Right cardiac atrium (tissue), 5 donors: ENCODE data around the gene ISY1. TPM values are rescaled to one million over a fixed set of nuclear protein-coding genes. Genes with fewer than 3 reads are reported as not detected.

Source experiments
- ATAC-seq, 2 donors: fragments of 200-7000 bp; cut with Tn5 transposase; one replicate each; pipeline versions ENCODE4 v1.8.0 to v1.9.1; 2020; ENCODE audit warnings: moderate library complexity in 2 of 2, mild to moderate bottlenecking in 1 of 2
- DNase-seq, 3 donors: peaks; one replicate each; pipeline ENCODE4 v3.0.0-alpha.2; 2020
- H3K27ac ChIP-seq: one replicate; pipeline ENCODE4 v1.5.1; 2013; ENCODE audit warnings: mild to moderate bottlenecking, low read length, control low read depth, moderate library complexity
- H3K27me3 ChIP-seq: one replicate; pipeline ENCODE4 v1.6.1; 2013; ENCODE audit not compliant: control insufficient read depth, insufficient read depth
- H3K4me1 ChIP-seq: one replicate; pipeline ENCODE4 v1.6.1; 2013; ENCODE audit warnings: low read length; ENCODE audit not compliant: control insufficient read depth, insufficient read depth
- H3K4me3 ChIP-seq: one replicate; pipeline ENCODE4 v1.5.1; 2013; ENCODE audit warnings: low read length, control low read depth
- H3K9me3 ChIP-seq: one replicate; pipeline ENCODE4 v1.6.1; 2013; ENCODE audit warnings: low read length; ENCODE audit not compliant: control insufficient read depth
- WGBS: extraction: QIAGEN DNeasy Blood & Tissue Kit; methylation state at CpG from one replicate; pipeline ENCODE4 v1.1.7; 2013; 5-methylcytosine and 5-hydroxymethylcytosine counted together
- intact Hi-C, 4 donors: fragments of 100-400 bp; cut with DNase I; formaldehyde crosslinking; loops; one replicate each; pipeline versions ENCODE4 v1.11.0 to v1.14.0; 2022 to 2023
- polyA plus RNA-seq: library from polyadenylated mRNA; stranded (reverse); fragments of 200-250 nt; gene quantifications from one replicate; pipeline ENCODE4 v1.2.3, GENCODE V29; 2013
- total RNA-seq, 4 donors: library from RNA; stranded (reverse); fragmentation: NEBNext Ultra II Directional; extraction: Animal tissue kit (Norgen Biotek cat#: 25700); gene quantifications; one replicate each; pipeline ENCODE4 v1.2.1, GENCODE V29; 2021
- donor health status: healthy with polysubstance abuse.
- donor health status: DM: no; HTN: yes; CAD: no.
- donor health status: DM: no; HTN: no; CAD: no.
- donor health status: DM: no; HTN: yes; CAD: no; lungs with severe emphysema.
- donor health status: DM: yes; HTN: yes; CAD: no.

ISY1 gene
- total and polyA plus RNA-seq, 5 donors: 17.4 to 30.6 (median 24.5) TPM

DNA sequence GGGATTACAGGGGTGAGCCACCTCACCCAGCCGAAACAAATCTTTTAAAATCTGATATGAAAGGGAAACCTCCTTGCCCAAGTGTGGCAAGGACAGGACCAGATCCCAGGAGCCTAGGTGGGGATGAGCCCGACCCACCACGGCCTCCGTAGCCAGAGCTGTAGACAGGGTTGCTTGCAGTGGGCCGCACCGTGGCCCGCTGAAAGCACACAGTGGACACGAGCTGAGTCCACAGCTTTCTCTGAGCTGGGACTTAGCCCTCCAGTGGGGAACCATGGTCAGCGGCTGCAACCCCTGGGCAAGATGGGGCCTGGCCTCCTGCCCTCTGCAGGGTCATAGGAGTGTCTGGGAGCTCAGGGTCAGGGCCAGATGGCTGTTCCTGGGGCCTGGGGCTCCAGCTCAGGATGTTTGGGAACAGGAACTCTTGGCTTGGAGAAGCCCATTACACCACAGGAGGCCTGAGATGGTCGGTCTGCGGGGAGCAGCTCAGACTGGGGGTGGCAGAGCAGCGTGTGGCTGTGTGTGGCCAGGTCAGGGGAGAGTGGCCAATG is 75.6 kb downstream of the ISY1 start:
- WGBS: 94% methylated on average over 12 of the region's 12 CpGs
- ATAC-seq: no peak
- no peaks in the 10 kb centered on the region for H3K9me3 ChIP-seq
- H3K4me3 ChIP-seq: no peak overlapping the region
- intact Hi-C loops: loop anchor here in 1 of 4 donors (10.0 kb wide), 1 partner anchor 110 kb away; no protein-coding TSS in a partner anchor
- H3K4me1 ChIP-seq: peaks cover 3% of the 10 kb centered on the region
- H3K27ac ChIP-seq: no peak overlapping the region
- DNase-seq: peak in 1 of 3 donors; percentile 35
- no peaks in the 10 kb centered on the region for H3K27me3 ChIP-seq

DNA sequence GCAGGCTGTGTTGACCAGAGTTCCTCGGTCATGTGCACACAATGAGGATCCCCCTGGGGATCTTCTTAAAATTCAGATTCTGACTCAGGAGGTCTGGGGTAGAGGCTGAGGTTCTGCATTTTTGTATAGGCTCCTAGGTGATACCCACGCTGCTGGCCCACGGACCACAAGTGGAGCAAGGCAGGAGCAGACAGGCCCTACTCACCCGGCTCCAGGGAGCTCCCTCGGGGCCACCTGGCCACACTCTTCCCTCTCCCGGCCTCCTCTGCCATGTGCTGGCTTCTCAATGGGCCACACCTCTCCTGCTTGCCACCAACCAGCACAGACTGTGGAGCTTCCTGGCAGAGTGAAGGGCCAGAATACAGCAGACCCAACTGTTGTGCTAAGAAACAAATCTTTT is 76.4 kb downstream of the ISY1 start:
- no peak overlapping the region for H3K4me3 ChIP-seq

GRCh38 chr3:129082026-129082425 is 78.8 kb downstream of the ISY1 start:
- no peak for ATAC-seq
- peak in 1 of 3 donors; percentile 21 for DNase-seq
- Histone ChIP-seq H3K4me1 (no peaks in the 10 kb centered on the region), H3K9me3 (no peaks in the 10 kb centered on the region), H3K4me3 (no peak overlapping the region), H3K27me3 (no peaks in the 10 kb centered on the region), H3K27ac (no peak overlapping the region)
- 71% methylated on average over 9 of the region's 9 CpGs for WGBS
- intact Hi-C loops: loop anchor here in 1 of 4 donors (10.0 kb wide), 1 partner anchor 107 kb away; no protein-coding TSS in a partner anchor

More for the DNA sequence above, 76.4 kb downstream of the ISY1 start:
- DNase-seq: peak in 1 of 3 donors; percentile 28
- intact Hi-C loops: loop anchor here in 1 of 4 donors (10.0 kb wide), 1 partner anchor 110 kb away; no protein-coding TSS in a partner anchor
- H3K27me3 ChIP-seq: no peaks in the 10 kb centered on the region
- WGBS: 86% methylated on average over 6 of the region's 6 CpGs
- H3K9me3 ChIP-seq: no peaks in the 10 kb centered on the region
- H3K27ac ChIP-seq: no peak overlapping the region
- peaks cover 3% of the 10 kb centered on the region for H3K4me1 ChIP-seq
- ATAC-seq: no peak

GRCh38 chr3:129081503-129081902 is 79.4 kb downstream of the ISY1 start:
- DNase-seq (peak in 1 of 3 donors; percentile 30), ATAC-seq (no peak)
- intact Hi-C loops: loop anchor here in 1 of 4 donors (10.0 kb wide), 1 partner anchor 107 kb away; no protein-coding TSS in a partner anchor
- no peak overlapping the region for H3K27ac ChIP-seq
- H3K9me3 ChIP-seq: no peaks in the 10 kb centered on the region
- 71% methylated on average over 8 of the region's 8 CpGs for WGBS
- H3K27me3 ChIP-seq: no peaks in the 10 kb centered on the region
- H3K4me3 ChIP-seq: no peak overlapping the region
- no peaks in the 10 kb centered on the region for H3K4me1 ChIP-seq

DNA sequence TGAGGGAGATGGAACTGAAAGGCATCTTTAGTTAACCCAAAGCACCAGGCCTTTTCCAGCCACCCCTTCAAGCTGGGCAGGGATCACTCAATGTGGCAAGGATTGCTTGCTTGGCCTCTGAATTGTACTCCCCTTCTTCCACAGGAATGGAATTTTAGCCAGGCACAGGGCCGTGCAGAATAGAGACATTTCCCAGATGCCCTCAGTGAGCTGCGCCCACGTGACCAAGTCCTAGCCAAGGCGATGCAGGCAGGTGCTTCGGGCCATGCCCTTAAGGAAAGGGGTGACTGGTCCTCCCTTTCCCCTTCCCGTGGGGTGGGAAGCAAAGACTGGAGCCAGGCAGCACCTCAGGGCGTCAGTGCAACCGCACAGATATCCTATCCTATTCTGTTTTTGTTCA is 82.4 kb downstream of the ISY1 start:
- Histone ChIP-seq H3K4me3 (no peak overlapping the region), H3K27ac (no peak overlapping the region), H3K9me3 (no peaks in the 10 kb centered on the region), H3K4me1 (no peaks in the 10 kb centered on the region), H3K27me3 (no peaks in the 10 kb centered on the region)
- DNase-seq (peak in 1 of 3 donors; percentile 28), ATAC-seq (no peak)
- intact Hi-C loops: no loop called here
- 83% methylated on average over 8 of the region's 8 CpGs for WGBS

Other genes starting within 250 kb of the ISY1 start
- gene CFAP92, start 167.0 kb downstream of the ISY1 start, total RNA-seq: 1 to 10 TPM in 1 of 4 donors, under 1 TPM in 3; 0.06 to 1.0 (median 0.63) TPM
- gene CFAP92, start 167.0 kb downstream of the ISY1 start, polyA plus RNA-seq: 0.11 TPM
- gene EFCC1, start 159.8 kb downstream of the ISY1 start, total RNA-seq: 1 to 10 TPM in 2 of 4 donors, under 1 TPM in 2; 0.69 to 1.2 (median 0.94) TPM
- gene EFCC1, start 159.8 kb downstream of the ISY1 start, polyA plus RNA-seq: 1.2 TPM
- gene GP9, start 100.3 kb downstream of the ISY1 start, total RNA-seq: not detected
- gene GP9, start 100.3 kb downstream of the ISY1 start, polyA plus RNA-seq: not detected
- 1 to 10 TPM; 6.2 to 8.7 (median 7.4) TPM for gene RAB43, start 39.3 kb downstream of the ISY1 start, total RNA-seq
- gene RAB43, start 39.3 kb downstream of the ISY1 start, polyA plus RNA-seq: 4.7 TPM
- 100 to 1,000 TPM; 368 to 537 (median 429) TPM for gene CNBP, start 22.8 kb upstream of the ISY1 start, total RNA-seq
- 453 TPM for gene CNBP, start 22.8 kb upstream of the ISY1 start, polyA plus RNA-seq
- gene COPG1, start 88.5 kb upstream of the ISY1 start, total RNA-seq: 100 to 1,000 TPM in 3 of 4 donors, 10 to 100 TPM in 1; 76.3 to 133 (median 108) TPM
- gene COPG1, start 88.5 kb upstream of the ISY1 start, polyA plus RNA-seq: 83.2 TPM
- gene HMCES, start 117.8 kb upstream of the ISY1 start, total RNA-seq: 10 to 100 TPM; 38.0 to 53.2 (median 42.3) TPM
- gene HMCES, start 117.8 kb upstream of the ISY1 start, polyA plus RNA-seq: 37.0 TPM